NCI-H1930 (cell line): ENCODE results near the gene MAGEA2.
"Not testable (repeated sequence)": the region's sequence is repeated elsewhere in the genome, so short reads cannot be mapped to it uniquely, and the experiment has no call there.

Experiments used
- DNase-seq, 2 experiments: peaks; one replicate each; lab custom pipeline; 2025; lab: John Stamatoyannopoulos, UW

MAGEA2 gene

GRCh38 chrX:152709173-152709572 lies 44.5 kb downstream of the MAGEA2 start, which contains the start of gene CSAG2:
Gene CSAG2 (minus strand): TSS chrX:152709273. CDS start chrX:152709112, 161 bp downstream.
- DNase-seq, result not testable (repeated sequence)

GRCh38 chrX:152706500-152706899 lies 47.1 kb downstream of the MAGEA2 start:
- DNase-seq, result not testable (repeated sequence)

- not testable (repeated sequence) for DNase-seq
Measured at GRCh38 chrX:152700390-152700789, 53.3 kb downstream of the MAGEA2 start.
